SH-SY5Y (cell line): ENCODE measurements around the gene PLEKHF1.

ENCODE experiments used
- GATA2 ChIP-seq: IDR thresholded peaks from 2 replicates; pipeline ENCODE4 v1.6.1; 2011; ENCODE audit warnings: mild to moderate bottlenecking, low read depth, low read length
- GATA3 ChIP-seq: IDR thresholded peaks from 2 replicates; pipeline ENCODE4 v1.6.1; 2011; ENCODE audit warnings: low read depth, mild to moderate bottlenecking, low read length, moderate library complexity

DNA sequence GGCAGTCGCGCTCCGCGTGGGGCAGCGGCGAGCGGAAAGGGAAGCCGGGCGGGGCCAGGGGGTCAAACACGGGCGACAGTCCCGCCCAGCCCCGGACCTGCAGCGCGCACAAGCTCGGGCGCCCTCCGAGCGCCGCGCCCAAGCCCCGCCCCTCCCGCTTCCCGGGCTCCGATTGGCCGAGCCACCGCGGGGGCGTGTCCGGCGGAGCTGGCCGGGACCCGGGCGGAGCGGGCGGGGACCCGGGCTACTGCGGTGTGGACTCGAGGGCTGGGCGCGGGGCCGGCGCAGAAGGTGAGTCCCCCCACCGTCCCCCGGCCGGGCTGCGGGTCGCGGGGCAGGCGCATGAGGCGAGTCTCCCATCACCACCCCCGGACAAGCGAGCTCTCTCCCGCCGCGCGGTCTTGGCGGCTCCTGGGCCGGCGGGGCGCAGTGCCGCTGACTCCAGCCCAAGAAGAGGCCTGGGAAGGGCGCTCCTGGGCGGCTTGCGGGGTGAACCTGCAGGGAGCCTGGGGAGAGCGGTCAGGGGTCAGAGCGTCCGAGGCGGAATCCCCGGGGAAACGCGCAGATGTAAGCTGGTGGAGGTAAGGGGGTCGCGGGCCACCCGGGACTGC is at the start of gene PLEKHF1:
- TF ChIP-seq GATA2 (no peak), GATA3 (no peak)
